Sigmoid colon (tissue), 7 donors: ENCODE data around the gene ARHGAP18. TPM values are rescaled to one million over a fixed set of nuclear protein-coding genes. Genes with fewer than 3 reads are reported as not detected.

Experiments used
- DNase-seq: peaks from one replicate; pipeline ENCODE4 v3.0.0-alpha.2; 2019
- H3K27ac ChIP-seq, 4 donors: fragments of 200-600 bp; sonication (generic); one replicate each; pipeline ENCODE4 v1.5.1; 2016 to 2019; ENCODE audit warnings: mild to moderate bottlenecking in 1 of 4
- H3K27me3 ChIP-seq, 3 donors: fragments of 200-600 bp; sonication (generic); one replicate each; pipeline ENCODE4 v1.5.1; 2019; ENCODE audit warnings: mild to moderate bottlenecking in 1 of 3
- H3K36me3 ChIP-seq, 4 donors: fragments of 200-600 bp; sonication (generic); one replicate each; pipeline ENCODE4 v1.5.1; 2016 to 2019
- H3K4me1 ChIP-seq, 4 donors: fragments of 200-600 bp; sonication (generic); one replicate each; pipeline ENCODE4 v1.5.1; 2017 to 2019
- H3K4me3 ChIP-seq, 4 donors: fragments of 200-600 bp; sonication (generic); one replicate each; pipeline ENCODE4 v1.5.1; 2017 to 2019; ENCODE audit warnings: mild to moderate bottlenecking in 2 of 4, moderate library complexity in 1 of 4
- H3K9me3 ChIP-seq, 4 donors: fragments of 200-600 bp in 3 of 4; sonication (generic) in 3 of 4; one replicate each; pipeline versions ENCODE4 v1.5.1 to v1.6.1; 2013 to 2019
- EP300 ChIP-seq, 4 donors: sonication (generic); formaldehyde crosslinking; IDR thresholded peaks; one replicate each; pipeline ENCODE4 v1.6.1; 2017; ENCODE audit warnings: antibody characterized with exemption in 4 of 4
- POLR2A ChIP-seq, 2 donors: fragments of 450-650 bp; IDR thresholded peaks; one replicate each; pipeline ENCODE4 v1.6.1; 2016; ENCODE audit warnings: antibody characterized with exemption in 2 of 2, mild to moderate bottlenecking in 2 of 2, moderate library complexity in 2 of 2
- POLR2AphosphoS5 ChIP-seq, 4 donors: sonication (generic); formaldehyde crosslinking; IDR thresholded peaks; one replicate each; pipeline ENCODE4 v1.6.1; 2017; ENCODE audit warnings: antibody characterized with exemption in 4 of 4
- WGBS, 2 donors: extraction: QIAGEN DNeasy Blood & Tissue Kit; methylation state at CpG; one replicate each; pipeline ENCODE4 v1.1.7; 2013; 5-methylcytosine and 5-hydroxymethylcytosine counted together
- intact Hi-C: fragments of 100-400 bp; cut with DNase I; formaldehyde crosslinking; loops from one replicate; pipeline ENCODE4 v1.15.1; 2023
- polyA plus RNA-seq, 3 donors: library from polyadenylated mRNA; stranded (reverse); fragments of 200-250 nt; gene quantifications; one replicate each; pipeline ENCODE4 v1.2.3, GENCODE V29; 2013
- total RNA-seq, 4 donors: library from RNA; depleted of rRNA; stranded (reverse); fragments of >200 nt; gene quantifications; one replicate each; pipeline ENCODE4 v1.1.0, GENCODE V29; 2016
- TF ChIP-seq, protein P1 (sequence below), 4 experiments: fragments of 450-650 bp in 3 of 4; fragments of 200-600 bp in 1 of 4; IDR thresholded peaks; one replicate each; pipeline ENCODE4 v1.5.1; 2016 to 2019; ENCODE audit warnings: antibody characterized with exemption in 4 of 4, mild to moderate bottlenecking in 3 of 4, moderate library complexity in 2 of 4
- donor health status: healthy with polysubstance abuse.
- donor health status: Bipolar disorder and iron deficiency.
- donor health status: healthy.

Gene ARHGAP18
- total and polyA plus RNA-seq, 7 donors: 9.2 to 16.9 (median 10.7) TPM

DNA sequence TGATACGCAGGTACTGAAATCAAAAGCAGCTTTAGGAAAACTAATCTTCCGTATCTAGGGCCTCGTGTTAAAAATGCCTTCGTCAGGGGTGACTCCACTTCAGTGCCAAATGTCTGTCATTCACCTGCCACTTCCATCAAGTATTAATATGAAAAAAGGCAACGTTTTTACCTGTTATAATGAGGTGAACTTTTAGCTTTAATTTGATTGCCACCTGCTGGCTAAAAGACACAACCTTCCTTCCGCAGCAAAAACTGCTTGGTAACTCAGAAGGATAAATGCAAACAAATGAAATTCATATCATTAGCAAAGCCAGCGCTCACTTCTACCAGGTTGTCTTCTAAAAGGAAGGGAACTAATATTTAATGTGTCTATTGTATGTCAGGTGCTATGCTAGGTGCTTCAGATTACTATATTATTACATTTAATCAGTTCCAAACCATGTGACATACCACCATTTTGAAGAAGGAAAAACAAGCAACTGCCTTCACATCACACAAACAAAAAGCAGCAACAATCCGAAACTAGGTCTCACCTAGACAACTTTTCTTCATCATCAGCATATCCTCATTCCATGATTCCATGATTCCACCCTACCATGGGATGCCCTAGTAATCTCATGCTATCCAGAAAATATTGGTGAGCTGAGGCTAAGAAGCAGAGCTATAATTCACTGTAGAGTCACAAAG, 20.6 kb upstream of the ARHGAP18 start:
- intact Hi-C loops: loop anchor here (5.0 kb wide), 1 partner anchor 133 kb away; no protein-coding TSS in a partner anchor
- Histone ChIP-seq H3K4me3 (no peak overlapping the region), H3K36me3 (no peaks in the 10 kb centered on the region), H3K27ac (no peak overlapping the region), H3K9me3 (no peaks in the 10 kb centered on the region), H3K4me1 (no peaks in the 10 kb centered on the region), H3K27me3 (no peaks in the 10 kb centered on the region)
- 29 to 50% methylated on average over 8 of the region's 8 CpGs for WGBS, 2 donors
- TF ChIP-seq EP300 (IDR thresholded peaks at IDR 0.05) (no peak), POLR2AphosphoS5 (IDR thresholded peaks at IDR 0.05) (no peak), POLR2A (IDR thresholded peaks at IDR 0.05) (no peak)
- TF ChIP-seq, protein P1, sequence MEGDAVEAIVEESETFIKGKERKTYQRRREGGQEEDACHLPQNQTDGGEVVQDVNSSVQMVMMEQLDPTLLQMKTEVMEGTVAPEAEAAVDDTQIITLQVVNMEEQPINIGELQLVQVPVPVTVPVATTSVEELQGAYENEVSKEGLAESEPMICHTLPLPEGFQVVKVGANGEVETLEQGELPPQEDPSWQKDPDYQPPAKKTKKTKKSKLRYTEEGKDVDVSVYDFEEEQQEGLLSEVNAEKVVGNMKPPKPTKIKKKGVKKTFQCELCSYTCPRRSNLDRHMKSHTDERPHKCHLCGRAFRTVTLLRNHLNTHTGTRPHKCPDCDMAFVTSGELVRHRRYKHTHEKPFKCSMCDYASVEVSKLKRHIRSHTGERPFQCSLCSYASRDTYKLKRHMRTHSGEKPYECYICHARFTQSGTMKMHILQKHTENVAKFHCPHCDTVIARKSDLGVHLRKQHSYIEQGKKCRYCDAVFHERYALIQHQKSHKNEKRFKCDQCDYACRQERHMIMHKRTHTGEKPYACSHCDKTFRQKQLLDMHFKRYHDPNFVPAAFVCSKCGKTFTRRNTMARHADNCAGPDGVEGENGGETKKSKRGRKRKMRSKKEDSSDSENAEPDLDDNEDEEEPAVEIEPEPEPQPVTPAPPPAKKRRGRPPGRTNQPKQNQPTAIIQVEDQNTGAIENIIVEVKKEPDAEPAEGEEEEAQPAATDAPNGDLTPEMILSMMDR (IDR thresholded peaks at IDR 0.05): peak in 3 of 4 experiments; percentile 15 to 39 (median 26)
- no peak for DNase-seq

DNA sequence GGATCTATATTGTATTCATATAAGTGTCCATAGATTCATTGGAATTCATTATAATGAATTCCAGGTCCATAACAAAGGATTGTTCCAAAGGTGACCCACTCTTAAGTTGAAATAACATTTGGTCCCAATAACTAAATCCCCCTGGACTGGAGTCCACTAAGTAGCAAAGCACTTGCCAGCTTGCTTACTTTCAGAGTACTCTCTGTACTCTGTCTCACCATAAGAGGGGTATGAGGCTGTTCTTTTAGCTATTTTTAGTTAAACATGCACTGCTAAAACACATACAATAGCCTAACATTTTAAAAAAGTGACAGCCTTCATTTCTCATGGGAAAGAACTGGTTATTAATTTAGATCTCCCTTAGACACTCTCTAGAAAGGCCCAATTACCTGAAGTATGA, 16.7 kb upstream of the ARHGAP18 start:
- no peak overlapping the region for H3K27ac ChIP-seq
- no peak overlapping the region for H3K4me3 ChIP-seq

DNA sequence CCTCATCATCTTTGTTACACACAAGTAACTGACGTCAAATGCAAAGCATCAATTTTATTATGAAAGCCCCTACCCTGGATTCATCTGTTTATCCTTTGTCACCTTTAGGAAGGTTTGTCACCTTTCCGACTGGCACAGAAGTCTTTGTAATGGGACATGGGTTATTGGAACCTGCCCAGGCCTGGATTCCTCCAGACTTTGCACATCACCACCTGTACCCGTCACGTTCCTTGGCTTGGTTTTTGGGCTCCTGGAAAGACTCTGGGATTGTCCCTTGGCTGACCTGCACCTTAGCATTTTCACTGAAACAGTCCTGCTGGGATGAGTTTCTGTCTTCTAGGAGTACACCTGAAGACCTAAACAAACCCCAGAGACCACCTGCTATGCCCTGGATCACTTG, 15.4 kb upstream of the ARHGAP18 start:
- intact Hi-C loops: no loop called here
- H3K4me1 ChIP-seq: no peaks in the 10 kb centered on the region
- 90 to 94% methylated on average over 4 of the region's 4 CpGs for WGBS, 2 donors
- TF ChIP-seq EP300 (IDR thresholded peaks at IDR 0.05) (no peak), POLR2AphosphoS5 (IDR thresholded peaks at IDR 0.05) (peak in 1 of 4 donors; percentile 43)
- no peaks in the 10 kb centered on the region for H3K9me3 ChIP-seq
- H3K36me3 ChIP-seq: no peaks in the 10 kb centered on the region
- no peak overlapping the region for H3K4me3 ChIP-seq
- DNase-seq: no peak
- no peak overlapping the region for H3K27ac ChIP-seq
- H3K27me3 ChIP-seq: no peaks in the 10 kb centered on the region

More for the DNA sequence above, 16.7 kb upstream of the ARHGAP18 start:
- Histone ChIP-seq H3K9me3 (no peaks in the 10 kb centered on the region), H3K36me3 (no peaks in the 10 kb centered on the region), H3K27me3 (no peaks in the 10 kb centered on the region), H3K4me1 (no peaks in the 10 kb centered on the region)
- TF ChIP-seq POLR2AphosphoS5 (IDR thresholded peaks at IDR 0.05) (no peak), EP300 (IDR thresholded peaks at IDR 0.05) (no peak), POLR2A (IDR thresholded peaks at IDR 0.05) (no peak)
- TF ChIP-seq, protein P1 (IDR thresholded peaks at IDR 0.05): no peak
- intact Hi-C loops: no loop called here
- DNase-seq: no peak

DNA sequence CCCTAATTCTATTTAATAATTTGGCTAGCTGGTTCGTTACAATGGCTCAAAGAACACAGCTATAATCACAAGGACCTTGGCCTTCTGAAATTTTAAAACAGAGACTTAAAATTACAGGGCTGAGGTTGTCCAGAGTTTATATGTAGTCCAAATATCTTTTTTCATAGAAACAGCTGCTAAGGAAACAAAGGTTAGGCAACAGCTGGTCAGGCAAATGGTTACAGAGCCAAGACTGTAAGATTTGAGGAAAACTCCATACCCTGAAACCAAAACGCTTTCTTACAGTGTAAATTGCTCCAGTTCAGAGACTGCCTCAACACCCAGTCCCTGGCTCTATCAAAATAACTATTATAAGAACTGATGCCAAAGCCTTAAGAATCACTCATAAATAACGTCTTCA, 9.7 kb upstream of the ARHGAP18 start:
- no peak for DNase-seq
- TF ChIP-seq EP300 (IDR thresholded peaks at IDR 0.05) (no peak), POLR2AphosphoS5 (IDR thresholded peaks at IDR 0.05) (no peak), POLR2A (IDR thresholded peaks at IDR 0.05) (no peak)
- TF ChIP-seq, protein P1 (IDR thresholded peaks at IDR 0.05): no peak
- 67 to 71% methylated on average over 3 of the region's 3 CpGs for WGBS, 2 donors
- H3K27ac ChIP-seq: no peak overlapping the region
- H3K4me1 ChIP-seq: no peaks in the 10 kb centered on the region
- no peaks in the 10 kb centered on the region for H3K9me3 ChIP-seq
- H3K27me3 ChIP-seq: no peaks in the 10 kb centered on the region
- intact Hi-C loops: no loop called here
- no peak overlapping the region for H3K4me3 ChIP-seq
- no peaks in the 10 kb centered on the region for H3K36me3 ChIP-seq

DNA sequence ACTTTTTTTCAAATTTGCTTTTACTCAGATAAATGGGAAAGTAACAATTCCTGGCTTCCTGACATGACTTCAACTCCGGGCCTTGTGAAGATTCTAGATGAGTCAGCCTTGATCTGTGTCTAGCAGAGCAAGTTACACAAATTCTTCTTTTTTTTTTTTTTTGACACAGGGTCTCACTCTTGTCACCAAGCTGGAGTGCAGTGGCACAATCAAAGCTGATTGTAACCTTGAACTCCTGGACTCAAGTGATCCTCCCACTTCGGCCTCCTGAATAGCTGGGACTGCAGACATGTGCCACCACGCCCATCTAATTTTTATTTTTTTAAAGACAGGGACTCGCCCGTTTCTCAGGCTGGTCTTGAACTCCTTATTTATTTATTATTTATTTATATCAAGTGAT, 7.3 kb upstream of the ARHGAP18 start:
- Histone ChIP-seq H3K27ac (no peak overlapping the region), H3K27me3 (no peaks in the 10 kb centered on the region), H3K36me3 (no peaks in the 10 kb centered on the region), H3K4me3 (no peak overlapping the region), H3K9me3 (no peaks in the 10 kb centered on the region), H3K4me1 (no peaks in the 10 kb centered on the region)
- intact Hi-C loops: no loop called here
- no peak for DNase-seq
- no peak for TF ChIP-seq EP300 (IDR thresholded peaks at IDR 0.05)
- no peak for TF ChIP-seq POLR2A (IDR thresholded peaks at IDR 0.05)
- TF ChIP-seq, protein P1 (IDR thresholded peaks at IDR 0.05): no peak
- TF ChIP-seq POLR2AphosphoS5 (IDR thresholded peaks at IDR 0.05): no peak
- 40 to 72% methylated on average over 5 of the region's 5 CpGs for WGBS, 2 donors
